Measurements from ENCODE around the gene NT5C1A.

The NT5C1A gene

GRCh38 chr1:39685071-39685470 lies 13.2 kb upstream of the NT5C1A start:
- in situ Hi-C loops (cut with MboI; ENCODE audit: low sequenced_read_pairs, unreplicated experiment): no loop called here
- TF ChIP-seq, protein P1, sequence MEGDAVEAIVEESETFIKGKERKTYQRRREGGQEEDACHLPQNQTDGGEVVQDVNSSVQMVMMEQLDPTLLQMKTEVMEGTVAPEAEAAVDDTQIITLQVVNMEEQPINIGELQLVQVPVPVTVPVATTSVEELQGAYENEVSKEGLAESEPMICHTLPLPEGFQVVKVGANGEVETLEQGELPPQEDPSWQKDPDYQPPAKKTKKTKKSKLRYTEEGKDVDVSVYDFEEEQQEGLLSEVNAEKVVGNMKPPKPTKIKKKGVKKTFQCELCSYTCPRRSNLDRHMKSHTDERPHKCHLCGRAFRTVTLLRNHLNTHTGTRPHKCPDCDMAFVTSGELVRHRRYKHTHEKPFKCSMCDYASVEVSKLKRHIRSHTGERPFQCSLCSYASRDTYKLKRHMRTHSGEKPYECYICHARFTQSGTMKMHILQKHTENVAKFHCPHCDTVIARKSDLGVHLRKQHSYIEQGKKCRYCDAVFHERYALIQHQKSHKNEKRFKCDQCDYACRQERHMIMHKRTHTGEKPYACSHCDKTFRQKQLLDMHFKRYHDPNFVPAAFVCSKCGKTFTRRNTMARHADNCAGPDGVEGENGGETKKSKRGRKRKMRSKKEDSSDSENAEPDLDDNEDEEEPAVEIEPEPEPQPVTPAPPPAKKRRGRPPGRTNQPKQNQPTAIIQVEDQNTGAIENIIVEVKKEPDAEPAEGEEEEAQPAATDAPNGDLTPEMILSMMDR (IDR thresholded peaks at IDR 0.05; ENCODE audit: borderline replicate concordance, control extremely low read depth, extremely low read depth, insufficient read depth, missing control alignments): no peak
- DNase-seq (ENCODE audit: low spot score): no peak

DNA sequence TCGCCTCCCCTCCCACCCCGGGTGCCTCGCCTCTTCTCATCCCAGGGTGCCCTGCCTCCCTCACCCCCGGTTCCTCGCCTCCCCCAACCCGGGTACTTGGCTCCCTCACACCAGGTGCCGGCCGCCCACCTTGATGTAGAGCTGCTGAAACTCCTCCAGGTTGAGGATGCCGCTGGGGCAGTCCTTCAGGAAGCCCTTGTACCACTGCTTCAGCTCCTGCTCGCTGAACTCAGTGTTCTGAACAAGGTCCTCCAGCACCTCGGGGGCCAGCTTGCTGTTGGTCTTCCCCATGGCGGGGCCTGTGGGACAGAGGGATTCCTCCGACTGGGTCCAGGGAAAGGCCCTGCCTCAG lies 12.4 kb upstream of the NT5C1A start:
- in situ Hi-C loops (cut with MboI; ENCODE audit: low sequenced_read_pairs, unreplicated experiment): no loop called here
- no peak for DNase-seq (ENCODE audit: low spot score)
- TF ChIP-seq, protein P1 (IDR thresholded peaks at IDR 0.05; ENCODE audit: borderline replicate concordance, control extremely low read depth, extremely low read depth, insufficient read depth, missing control alignments): no peak

DNA sequence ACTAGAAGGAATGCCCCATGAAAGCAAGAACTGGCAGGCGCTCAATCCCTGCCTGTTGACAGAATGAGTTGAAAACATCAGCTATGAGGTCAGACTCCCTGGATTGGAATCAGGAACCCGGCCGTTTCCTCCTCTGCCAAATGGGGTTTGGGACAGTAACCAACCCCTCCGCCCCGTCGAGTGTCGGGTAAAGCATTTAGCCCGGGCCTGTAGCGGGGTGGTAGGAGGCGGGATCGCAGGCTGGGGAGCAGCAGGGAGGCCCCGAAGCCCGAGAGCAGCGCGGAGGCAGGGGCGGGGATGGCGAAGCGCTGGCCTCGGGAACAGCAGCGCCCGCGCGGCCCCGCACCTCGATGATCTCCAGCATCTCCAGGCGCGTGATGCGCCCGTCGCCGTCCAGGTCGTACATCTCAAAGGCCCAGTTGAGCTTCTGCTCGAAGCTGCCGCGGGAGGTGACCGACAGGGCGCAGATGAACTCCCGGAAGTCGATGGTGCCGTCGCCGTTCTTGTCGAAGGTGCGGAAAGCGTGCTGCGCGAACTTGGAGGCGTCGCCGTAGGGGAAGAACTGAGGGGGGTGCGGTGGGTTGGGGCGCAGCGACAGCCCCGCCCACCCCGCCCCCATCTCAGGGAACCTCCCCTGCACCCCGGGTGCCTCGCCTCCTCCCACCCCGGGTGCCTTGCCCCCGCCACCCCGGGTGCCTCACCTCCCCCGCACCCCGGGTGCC lies 11.8 kb upstream of the NT5C1A start:
- no peak for DNase-seq (ENCODE audit: low spot score)
- in situ Hi-C loops (cut with MboI; ENCODE audit: low sequenced_read_pairs, unreplicated experiment): no loop called here
- TF ChIP-seq, protein P1 (IDR thresholded peaks at IDR 0.05; ENCODE audit: borderline replicate concordance, control extremely low read depth, extremely low read depth, insufficient read depth, missing control alignments): no peak

- DNase-seq (ENCODE audit: low spot score): no peak
- TF ChIP-seq, protein P1 (IDR thresholded peaks at IDR 0.05; ENCODE audit: borderline replicate concordance, control extremely low read depth, extremely low read depth, insufficient read depth, missing control alignments): no peak
- in situ Hi-C loops (cut with MboI; ENCODE audit: low sequenced_read_pairs, unreplicated experiment): no loop called here
Observed at GRCh38 chr1:39681999-39682398, 10.1 kb upstream of the NT5C1A start.

DNA sequence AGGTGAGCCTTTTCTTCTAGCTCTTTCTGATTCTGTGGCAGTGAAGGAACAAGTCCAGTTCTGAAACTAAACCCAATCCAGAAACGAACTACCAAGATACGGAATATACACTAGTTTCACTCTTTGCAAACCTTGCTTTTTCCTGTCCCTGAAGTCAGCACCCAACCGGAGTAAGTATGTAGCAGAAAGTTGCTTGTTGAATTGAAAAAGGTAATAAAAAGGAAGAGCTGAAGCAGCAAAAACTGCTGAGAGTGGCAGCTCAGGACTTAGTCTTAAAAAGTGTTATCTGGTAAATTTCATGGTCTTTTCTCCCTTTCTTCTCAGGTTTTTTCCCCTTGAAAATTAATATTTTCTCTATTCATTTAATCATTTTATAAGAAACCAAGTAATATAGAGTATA lies 9.4 kb upstream of the NT5C1A start:
- in situ Hi-C loops (cut with MboI; ENCODE audit: low sequenced_read_pairs, unreplicated experiment): no loop called here
- TF ChIP-seq, protein P1 (IDR thresholded peaks at IDR 0.05; ENCODE audit: borderline replicate concordance, control extremely low read depth, extremely low read depth, insufficient read depth, missing control alignments): no peak

GRCh38 chr1:39680751-39681150 lies 8.8 kb upstream of the NT5C1A start:
- DNase-seq (ENCODE audit: low spot score): no peak
- in situ Hi-C loops (cut with MboI; ENCODE audit: low sequenced_read_pairs, unreplicated experiment): no loop called here
- TF ChIP-seq, protein P1 (IDR thresholded peaks at IDR 0.05; ENCODE audit: borderline replicate concordance, control extremely low read depth, extremely low read depth, insufficient read depth, missing control alignments): no peak

More for the DNA sequence above, 9.4 kb upstream of the NT5C1A start:
- no peak for DNase-seq (ENCODE audit: low spot score)
